Stimulated activated CD4-positive, alpha-beta T cell treated with anti-CD3 and anti-CD28 coated beads, TNF-alpha, amount 100 ng/mL, for 24 hours (primary cell): Measurements from ENCODE around the gene ARL13B.
"Not testable (repeated sequence)": the region's sequence is repeated elsewhere in the genome, so short reads cannot be mapped to it uniquely, and the experiment has no call there.

Experiments
- DNase-seq, 3 experiments: peaks; one replicate each; pipeline ENCODE4 v3.0.0-alpha.2; 2020; ENCODE audit warnings: low read depth in 3 of 3

The ARL13B gene

DNA sequence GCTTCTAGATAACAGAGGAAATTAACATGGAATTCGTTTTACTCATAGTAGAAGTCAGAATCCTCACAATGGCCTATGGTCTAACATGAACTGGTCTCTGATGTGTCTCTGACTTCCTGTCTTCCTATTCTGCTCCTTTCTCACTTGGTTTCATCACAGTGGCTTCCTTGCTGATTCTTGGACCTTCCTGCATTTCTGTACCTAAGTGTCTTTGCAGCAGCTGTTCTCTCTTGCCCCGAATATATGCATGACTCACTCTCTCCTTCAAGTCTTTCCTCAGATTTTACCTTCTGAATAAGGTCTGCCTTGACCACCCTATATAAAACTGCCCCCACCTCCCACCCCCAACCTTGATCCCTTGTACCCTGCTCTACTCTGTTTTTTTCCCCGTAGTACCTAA is 14.1 kb downstream of the ARL13B start:
- DNase-seq: no peak

DNA sequence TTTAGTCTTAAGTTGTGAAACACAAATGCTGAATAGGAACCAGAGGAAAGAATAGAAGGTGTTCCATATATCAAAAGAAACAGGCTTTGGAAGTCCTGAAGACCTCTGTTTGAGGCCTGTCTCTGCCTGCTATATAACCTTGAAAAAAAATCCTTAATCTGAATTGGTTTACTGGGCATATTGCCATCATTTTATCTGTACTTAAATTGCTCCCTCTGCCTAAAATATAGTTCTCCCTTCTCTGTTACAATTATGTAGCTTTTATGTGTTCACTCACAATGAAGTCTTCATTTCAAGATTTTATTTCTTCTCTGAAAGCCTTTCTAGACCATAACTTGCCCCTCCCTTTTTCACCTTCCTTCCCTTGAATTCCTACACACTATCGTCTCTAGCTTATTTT is 21.2 kb downstream of the ARL13B start:
- DNase-seq: no peak

DNA sequence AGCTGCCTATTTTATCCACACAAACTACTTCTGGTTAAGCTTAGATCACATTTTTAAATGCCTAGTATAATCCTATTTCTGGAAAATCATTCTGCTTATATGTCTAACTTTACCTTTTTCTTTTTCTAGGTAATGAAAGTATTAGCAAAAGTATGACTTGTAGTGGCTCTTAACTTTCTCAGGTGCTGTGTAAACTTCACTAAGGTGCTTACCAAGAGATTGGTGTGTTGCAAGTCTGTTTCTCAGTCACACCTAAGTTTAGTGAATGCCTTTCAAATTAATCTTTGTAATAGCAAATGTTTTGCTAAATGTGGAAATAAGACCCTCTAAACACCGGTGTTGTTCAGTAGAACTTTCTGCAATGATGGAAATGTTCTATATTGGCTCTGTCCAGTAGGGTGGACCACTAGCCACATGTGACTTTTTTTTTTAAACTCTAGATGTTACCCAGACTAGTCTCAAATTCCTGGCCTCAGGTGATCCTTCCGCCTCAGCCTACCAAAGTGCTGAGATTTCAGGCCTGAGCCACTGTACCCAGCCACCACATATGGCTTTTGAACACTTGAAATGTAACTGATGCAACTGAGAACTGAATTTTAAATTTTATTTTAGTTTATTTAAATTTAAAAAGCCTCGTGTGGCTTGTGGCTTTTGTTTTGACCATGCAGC is 22.0 kb downstream of the ARL13B start:
- DNase-seq: no peak

DNA sequence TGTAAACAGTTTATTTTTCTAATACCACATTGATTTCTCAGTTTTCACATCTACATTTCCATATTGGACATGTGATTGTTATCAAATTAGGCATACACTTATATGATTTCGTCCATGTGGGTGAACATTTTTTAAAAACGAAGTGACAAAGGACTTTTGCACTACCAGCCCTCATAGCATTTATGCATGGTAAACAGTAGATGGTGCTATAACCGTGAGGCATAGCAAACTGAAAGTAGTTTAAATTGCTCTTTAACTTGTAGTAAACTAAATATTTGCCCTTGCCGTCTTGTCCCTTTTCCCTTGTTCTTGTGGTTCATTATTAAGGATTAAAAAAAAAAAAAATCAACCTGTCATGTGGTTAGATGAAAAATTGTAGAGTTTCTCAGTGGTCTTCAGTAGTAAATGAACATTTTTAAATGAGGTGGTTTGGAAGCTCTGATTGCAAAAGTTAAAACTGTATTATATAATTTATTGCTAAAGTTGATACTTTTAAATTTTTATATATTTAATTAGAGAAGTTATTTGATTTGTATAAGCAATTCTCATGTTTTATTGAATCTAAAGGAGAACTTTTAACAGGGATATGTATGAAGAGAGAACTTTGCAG is 24.5 kb downstream of the ARL13B start:
- no peak for DNase-seq

DNA sequence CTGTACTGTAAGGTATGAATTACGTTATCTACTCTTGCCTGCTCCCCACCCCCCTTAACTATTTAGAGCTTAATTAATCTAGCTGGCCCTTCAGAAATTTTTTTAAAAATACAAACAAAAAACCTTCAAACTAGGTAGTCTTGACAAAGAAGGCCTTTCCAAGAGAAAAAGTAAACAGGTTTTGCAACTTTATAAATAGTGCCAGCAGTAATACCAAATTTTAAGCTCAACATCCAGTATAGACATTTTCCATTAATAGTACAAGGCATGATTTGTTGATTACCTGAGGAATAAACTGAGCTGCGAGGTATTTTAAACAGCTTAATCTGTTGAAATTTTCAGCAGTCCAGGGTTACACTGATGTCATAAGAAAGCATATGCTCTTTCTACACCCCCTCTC is 28.3 kb downstream of the ARL13B start:
- no peak for DNase-seq

DNA sequence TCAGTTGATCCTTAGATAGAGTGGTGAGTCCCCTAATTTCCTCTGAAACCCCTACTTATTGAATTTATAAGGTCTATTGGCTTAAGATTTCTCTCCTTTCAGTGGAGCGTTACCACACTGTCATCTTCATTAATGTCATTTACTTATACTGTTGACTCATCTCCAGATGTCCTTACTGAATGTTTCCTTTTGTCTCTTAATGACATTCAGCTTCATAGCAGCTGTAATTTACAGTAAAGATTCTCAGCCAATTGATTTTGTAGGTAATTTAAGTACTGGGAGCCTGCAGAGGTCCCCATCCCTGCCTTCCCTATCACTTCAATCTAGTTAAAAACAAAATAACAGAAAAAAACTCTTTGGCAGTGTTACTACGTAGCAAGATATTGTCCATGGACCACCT is 29.7 kb downstream of the ARL13B start:
- DNase-seq: no peak

DNA sequence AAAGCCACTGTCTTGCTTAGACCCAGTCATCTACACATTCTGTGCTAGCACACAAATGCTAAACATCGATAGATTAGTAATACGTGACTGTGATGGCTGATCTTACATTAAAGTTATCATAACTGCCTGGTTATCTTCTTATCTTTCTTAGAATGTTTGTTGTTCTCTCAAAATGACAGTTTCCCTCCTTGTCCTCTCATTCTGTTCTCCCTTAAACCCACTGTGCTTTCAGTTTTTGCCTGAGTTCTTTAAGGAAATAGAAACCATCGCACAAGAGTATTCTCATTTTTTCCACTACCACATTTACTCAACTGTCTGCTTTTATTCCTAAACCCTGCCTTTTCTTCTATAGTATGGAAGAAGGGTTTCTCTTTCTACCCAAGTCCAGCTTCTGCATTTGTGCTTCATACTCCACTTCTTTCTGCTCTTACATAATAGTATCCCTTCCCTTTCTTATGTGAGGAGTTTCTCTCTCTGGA is 31.3 kb downstream of the ARL13B start:
- DNase-seq: no peak

DNA sequence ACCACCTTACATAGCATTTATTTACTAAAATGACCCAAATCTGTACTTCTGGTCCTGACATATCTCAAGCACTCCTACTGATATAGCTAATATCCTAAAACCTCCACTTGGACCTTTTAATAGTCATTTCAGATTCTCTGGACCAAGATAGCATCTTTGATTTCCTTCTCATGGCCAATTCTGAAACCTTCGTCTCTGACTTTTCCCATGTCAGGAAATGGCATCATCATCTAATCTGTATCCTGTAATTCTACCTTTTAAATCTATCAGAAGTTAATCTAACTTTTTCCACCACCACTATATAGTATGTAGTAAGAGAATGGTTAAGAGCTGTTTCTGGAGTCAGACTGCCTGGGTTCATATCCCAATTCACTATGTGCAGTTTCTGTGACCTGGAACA is 32.2 kb downstream of the ARL13B start:
- no peak for DNase-seq

DNA sequence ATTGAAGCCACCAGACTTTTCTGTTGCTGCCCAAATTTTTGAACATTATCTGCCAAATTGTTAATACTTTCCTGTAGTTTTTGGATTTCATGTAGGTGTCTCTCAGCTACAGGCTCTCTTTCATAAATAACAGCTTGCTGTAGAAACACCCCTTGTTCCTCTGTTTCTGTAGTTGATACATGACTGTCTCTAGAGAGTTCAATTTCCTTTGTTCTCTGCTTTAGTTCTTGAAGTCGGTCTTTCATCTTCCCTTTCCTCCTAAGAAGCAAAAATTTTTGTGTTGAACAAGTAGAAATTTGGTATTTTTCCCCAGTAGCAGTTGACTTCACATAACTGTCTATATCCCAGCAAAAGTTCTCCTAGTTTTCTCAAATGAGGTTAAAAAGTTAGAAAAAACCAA is 35.1 kb downstream of the ARL13B start:
- DNase-seq: no peak

DNA sequence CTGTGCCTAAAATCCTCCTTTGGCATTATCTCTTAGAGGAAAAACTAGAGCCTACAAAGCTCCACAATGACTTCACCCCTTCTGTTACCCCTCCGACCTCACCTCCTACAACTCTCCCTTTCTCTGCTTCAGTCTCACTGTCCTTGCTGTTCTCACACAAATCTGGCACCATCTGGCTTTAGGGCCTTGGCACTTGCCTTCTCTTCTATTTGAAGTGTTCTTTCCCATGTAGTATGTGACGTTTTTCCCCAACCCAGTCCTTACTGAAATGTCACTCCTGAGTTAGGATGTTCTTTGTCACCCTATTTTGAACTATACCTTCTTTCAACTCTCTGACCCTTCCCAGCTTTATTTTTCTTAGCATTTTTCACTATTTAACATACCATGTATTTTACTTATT is 39.7 kb downstream of the ARL13B start:
- DNase-seq: no peak

DNA sequence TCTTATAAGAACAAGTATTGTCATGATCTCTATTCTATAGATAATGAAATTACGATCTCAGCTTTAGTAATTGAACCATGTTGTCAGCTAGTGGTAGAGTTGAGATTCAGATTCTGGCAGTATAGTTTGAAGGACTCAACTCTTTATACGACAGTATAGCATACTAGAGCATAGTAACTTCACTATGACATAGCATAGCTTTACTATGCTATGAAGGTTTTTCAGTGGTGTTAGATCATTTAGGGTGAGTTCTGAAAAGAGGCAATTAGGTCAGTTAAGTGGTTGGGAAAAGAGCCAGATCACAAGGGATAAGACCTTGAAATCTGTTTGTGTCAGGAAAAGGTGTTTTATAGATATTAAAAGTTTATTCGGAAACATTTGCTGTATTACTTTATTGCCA is 40.3 kb downstream of the ARL13B start:
- DNase-seq: no peak

DNA sequence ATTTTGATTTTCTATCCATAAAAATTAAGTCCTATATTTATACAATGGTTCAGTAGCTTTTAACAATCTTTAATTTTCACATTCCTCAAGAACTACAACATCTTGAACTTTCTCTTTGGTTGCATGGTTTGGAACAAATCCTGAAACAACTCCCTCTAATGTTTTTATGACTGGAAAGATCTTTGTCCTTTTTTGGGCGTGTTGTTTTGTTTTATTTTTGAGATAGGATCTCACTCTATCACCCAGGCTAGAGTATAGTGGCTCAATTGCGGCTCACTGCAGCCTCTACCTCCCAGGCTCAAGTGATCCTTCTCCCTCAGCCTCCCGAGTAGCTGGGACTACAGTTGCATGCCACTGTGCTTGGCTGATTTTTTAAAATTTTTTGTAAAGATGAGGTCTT is 44.4 kb downstream of the ARL13B start:
- DNase-seq: no peak

DNA sequence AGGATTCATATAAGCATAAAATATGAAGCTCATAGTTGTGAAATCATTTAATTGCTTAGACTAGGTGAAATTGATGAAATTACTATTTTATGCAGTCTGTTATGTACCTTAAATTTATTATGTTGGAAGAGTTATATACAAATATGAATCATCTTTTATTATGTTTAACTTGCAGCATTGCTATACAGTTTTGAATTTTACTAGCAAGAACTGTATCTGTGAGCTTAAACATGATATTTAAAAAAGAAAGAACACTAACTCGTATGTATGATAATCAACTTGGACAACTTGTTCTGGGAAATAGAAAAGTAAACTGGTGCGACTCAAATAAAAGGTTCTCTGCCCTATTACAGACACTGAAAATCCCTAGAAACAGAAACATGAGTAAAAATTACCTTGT is 46.7 kb downstream of the ARL13B start:
- DNase-seq: no peak

DNA sequence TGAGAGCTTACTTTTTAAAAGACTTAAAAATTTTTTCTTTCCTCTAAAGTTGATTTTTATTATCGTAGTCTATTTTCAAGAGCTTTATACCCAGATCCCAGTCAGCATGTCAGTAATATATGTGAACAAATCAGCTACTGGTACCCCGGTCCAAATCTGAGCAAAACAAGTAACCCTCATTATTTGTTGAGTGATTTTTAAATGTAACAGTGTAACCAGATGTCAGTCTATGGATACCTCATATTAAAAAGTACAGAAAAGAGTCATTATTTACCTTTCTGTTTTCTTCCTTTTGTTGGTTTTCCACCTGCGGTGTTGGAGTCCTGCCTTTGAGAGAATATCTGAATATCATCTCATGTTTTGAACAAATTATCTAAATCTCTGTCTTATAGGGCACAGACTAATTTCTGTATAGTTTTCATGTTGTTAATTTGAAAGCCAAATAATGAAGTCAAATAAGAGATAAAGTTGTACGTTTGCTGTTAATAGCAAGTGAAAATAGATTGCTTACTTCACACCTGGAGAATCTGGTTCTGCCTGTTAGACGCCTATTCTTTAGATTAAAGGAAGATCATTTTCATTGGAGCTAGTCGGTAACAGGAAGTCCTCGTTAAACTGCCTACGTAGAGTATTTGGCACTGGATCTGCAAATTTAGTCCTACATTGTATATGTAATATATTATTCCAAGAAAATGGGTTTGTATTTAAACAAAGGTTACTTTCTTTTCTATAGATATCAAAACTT is 48.3 kb downstream of the ARL13B start, which contains the start of gene STX19:
STX19 (minus strand) TSS at position 505 of the 745 bp plus-strand sequence. CDS start 13,328 bp downstream, outside the sequence.
- DNase-seq: no peak

DNA sequence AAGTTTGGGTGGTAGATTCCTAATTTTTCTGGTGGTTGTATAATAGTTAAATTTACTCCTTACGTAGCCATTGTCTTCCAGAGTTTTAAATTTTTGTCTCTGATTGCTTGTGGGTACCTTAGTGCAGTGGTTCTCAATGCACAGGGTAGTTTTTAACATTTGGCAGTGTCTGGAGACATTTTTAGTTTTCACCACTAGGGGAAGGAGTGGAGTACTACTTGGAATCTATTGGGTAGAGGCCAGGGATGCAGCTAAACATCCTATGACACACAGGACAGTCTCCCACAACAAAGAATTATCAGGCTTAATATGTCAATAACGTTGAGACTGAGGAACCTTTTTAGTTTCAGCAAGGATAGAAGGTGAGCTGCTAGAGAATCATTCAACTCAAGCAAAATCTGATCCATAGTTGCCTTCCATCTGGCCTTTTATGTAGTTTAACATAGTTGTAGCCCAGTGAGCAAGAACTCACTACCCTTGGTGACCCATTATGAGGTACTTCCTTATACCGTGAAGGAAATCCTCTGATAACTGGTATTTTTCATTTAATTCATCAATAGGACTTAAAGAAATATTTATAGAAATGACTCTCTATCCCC is 57.1 kb downstream of the ARL13B start:
- no peak for DNase-seq

DNA sequence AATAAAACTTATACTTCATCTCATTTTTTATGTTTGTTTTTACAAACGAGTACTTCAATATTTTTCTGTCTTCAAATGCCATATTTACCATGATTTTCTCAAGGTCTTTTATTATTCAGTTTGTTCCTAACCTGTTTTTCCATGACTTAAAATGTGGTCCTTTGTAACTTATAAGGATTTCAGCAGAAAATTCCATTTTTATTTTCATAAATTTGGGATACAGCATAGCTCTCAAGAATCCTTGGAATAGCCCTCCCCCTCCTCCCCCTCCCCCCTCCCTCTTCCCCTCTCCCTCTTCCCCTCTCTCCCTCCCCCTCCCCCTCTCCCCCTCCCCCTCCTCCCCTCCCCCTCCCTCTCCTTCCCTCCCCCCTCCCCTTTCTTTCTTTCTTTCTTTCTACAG is 63.3 kb downstream of the ARL13B start:
- DNase-seq: no peak

DNA sequence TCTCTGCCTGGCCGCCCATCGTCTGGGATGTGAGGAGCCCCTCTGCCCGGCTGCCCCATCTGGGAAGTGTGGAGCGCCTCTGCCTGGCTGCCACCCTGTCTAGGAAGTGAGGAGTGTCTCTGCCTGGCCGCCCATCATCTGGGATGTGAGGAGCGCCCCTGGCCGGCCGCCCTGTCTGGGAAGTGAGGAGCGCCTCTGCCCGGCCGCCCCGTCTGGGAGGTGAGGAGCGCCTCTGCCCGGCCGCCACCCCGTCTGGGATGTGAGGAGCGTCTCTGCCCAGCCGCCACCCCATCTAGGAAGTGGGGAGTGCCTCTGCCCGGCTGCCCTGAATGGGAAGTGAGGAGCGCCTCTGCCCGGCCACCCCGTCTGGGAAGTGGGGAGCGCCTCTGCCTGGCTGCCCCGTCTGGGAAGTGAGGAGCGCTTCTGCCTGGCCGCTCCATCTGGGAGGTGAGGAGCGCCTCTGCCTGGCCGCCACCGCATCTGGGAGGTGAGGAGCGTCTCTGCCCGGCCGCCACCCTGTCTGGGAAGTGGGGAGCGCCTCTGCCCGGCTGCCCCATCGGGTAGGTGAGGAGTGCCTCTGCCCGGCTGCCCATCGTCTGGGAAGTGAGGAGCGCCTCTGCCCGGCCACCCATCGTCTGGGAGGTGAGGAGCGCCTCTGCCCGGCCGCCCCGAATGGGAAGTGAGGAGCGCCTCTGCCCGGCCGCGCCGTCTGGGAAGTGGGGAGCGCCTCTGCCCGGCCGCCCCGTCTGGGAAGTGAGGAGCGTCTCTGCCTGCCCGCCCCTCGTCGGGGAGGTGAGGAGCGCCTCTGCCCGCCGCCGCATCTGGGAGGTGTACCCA is 64.4 kb downstream of the ARL13B start:
- not testable (repeated sequence) for DNase-seq

DNA sequence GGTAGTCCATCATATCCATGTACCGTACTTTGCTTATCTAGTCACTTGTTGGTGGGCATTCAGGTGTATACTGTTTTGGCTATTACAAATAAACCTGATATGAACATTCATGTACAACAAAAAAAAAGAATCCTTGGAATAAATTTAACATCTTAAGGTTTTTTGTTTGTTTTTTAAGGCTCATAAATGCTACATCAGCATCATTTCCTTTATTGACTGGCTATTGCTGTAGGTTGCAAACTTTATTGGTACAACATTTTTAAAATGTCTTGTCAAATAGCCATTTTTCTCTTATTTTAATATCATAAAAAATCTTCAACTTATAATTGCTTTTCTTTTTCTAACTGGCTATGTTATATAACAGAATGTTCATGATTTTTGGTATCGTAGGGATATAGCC is 66.6 kb downstream of the ARL13B start:
- DNase-seq: no peak

DNA sequence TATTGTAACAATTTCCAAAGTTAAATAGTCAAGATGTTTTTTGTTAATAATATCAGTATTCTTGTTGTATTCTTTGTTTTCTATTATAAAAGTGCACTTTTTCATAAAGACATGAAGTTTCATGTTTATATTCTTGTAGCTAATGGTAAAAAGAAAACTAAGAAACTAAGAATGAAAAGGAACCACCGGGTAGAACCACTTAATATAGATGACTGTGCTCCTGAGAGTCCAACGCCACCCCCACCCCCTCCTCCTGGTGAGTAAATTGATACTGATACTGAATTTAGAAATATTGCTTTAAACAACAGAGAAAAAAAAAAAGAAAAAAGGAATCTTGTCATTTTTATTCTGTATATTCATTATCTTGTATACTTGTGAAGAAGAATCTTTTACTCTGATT is 69.3 kb downstream of the ARL13B start:
- DNase-seq: no peak

DNA sequence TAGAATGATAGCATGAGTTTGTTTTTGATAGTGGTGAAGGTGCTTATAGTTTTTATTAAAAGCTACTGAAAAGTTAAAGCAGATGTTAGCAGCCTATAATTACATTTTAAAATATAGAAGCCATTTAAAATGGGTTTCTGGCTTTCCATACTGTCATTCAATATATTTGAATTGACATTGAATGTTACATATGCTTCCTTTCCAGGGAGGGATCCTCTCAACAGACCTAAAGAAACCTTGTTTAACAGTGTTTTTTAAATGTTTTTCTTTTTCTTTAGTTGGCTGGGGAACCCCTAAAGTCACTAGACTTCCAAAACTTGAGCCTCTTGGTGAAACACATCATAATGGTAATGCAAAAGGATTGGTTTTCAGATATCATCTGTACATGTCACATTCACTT is 70.6 kb downstream of the ARL13B start:
- DNase-seq: no peak

DNA sequence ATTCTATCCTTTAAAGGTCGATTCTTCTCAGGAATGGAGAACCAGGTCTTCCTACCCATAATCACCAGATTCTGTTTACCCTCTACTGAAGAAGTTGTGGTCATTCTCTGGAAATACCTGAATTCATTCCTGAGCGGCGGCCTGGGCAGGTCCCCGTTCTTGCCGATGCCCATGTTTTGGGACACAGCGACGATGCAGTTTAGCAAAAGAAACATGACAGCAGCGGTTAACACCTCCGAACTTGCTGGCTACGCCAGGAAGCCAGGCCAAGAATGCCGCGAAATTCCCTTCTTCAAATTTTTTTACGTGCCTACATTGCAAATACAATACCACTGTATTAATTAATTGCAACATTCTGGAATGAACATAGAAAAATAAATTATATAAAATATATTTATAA is 81.3 kb downstream of the ARL13B start:
- DNase-seq: no peak
